B cell (primary cell): Measurements from ENCODE around the gene SLC2A4RG. TPM values are rescaled to one million over a fixed set of nuclear protein-coding genes. Genes with fewer than 3 reads are reported as not detected.

Experiments
- ATAC-seq: fragments of 200-7000 bp; cut with Tn5 transposase; one replicate; pipeline ENCODE4 v1.10.0; 2021; ENCODE audit warnings: low read depth, mild to moderate bottlenecking, moderate number of reproducible peaks, moderate library complexity
- CTCF ChIA-PET: fragments of 350-600 bp; sonication (Branson Sonifier 250); formaldehyde crosslinking; loops from one replicate; lab custom pipeline; 2021; ENCODE audit warnings: antibody characterized with exemption, inconsistent platforms; lab: Charles Lee
- POLR2A ChIA-PET: fragments of 350-600 bp; sonication (Branson Sonifier 250); formaldehyde crosslinking; loops from one replicate; lab custom pipeline; 2021; ENCODE audit warnings: antibody characterized with exemption; lab: Charles Lee
- DNase-seq: peaks from one replicate; pipeline ENCODE4 v3.0.0; 2013
- H2AFZ ChIP-seq: 2 replicates; pipeline ENCODE4 v1.6.1; 2012; ENCODE audit warnings: mild to moderate bottlenecking, low read depth, low read length; ENCODE audit not compliant: insufficient read depth, poor library complexity, severe bottlenecking
- H3K27ac ChIP-seq, 2 donors: 1 replicate in 1 of 2; 2 replicates in 1 of 2; pipeline ENCODE4 v1.5.1; 2012 to 2013; ENCODE audit warnings: low read length in 2 of 2, mild to moderate bottlenecking in 2 of 2, moderate library complexity in 1 of 2
- H3K27me3 ChIP-seq, 4 experiments: fragments of 200-600 bp in 1 of 4; sonication (generic) in 1 of 4; replicated peaks in 1 of 4; 1 replicate in 2 of 4; 2 replicates in 2 of 4; pipeline versions ENCODE4 v1.6.1 to v1.7.0; 2013 to 2016; ENCODE audit warnings: low read length in 3 of 4, mild to moderate bottlenecking in 2 of 4, mixed read lengths in 1 of 4, moderate library complexity in 1 of 4; ENCODE audit not compliant: insufficient read depth in 4 of 4, control insufficient read depth in 3 of 4; ENCODE audit errors: control extremely low read depth in 1 of 4
- H3K36me3 ChIP-seq, 2 experiments: replicated peaks in 1 of 2; 1 replicate in 1 of 2; 2 replicates in 1 of 2; pipeline versions ENCODE4 v1.6.1 to v1.7.1; 2013; ENCODE audit warnings: low read length in 1 of 2; ENCODE audit not compliant: insufficient read depth in 2 of 2, control insufficient read depth in 1 of 2; ENCODE audit errors: control extremely low read depth in 1 of 2, extremely low read depth in 1 of 2
- H3K4me1 ChIP-seq, 2 donors: fragments of 200-600 bp in 1 of 2; sonication (generic) in 1 of 2; 1 replicate in 1 of 2; 2 replicates in 1 of 2; pipeline versions ENCODE4 v1.5.1 to v1.6.1; 2013 to 2017; ENCODE audit warnings: low read length in 2 of 2; ENCODE audit not compliant: control insufficient read depth in 2 of 2, insufficient read depth in 2 of 2
- H3K4me2 ChIP-seq: replicated peaks from 2 replicates; pipeline ENCODE3; 2012; ENCODE audit warnings: mild to moderate bottlenecking, low read depth, low read length; ENCODE audit not compliant: poor library complexity, severe bottlenecking
- H3K4me3 ChIP-seq, 5 experiments: fragments of 200-600 bp in 1 of 5; sonication (generic) in 1 of 5; 1 replicate in 3 of 5; 2 replicates in 2 of 5; pipeline versions ENCODE4 v1.5.1 to v1.7.0; 2011 to 2016; ENCODE audit warnings: low read length in 4 of 5, mild to moderate bottlenecking in 4 of 5, low read depth in 2 of 5, control low read depth in 1 of 5, moderate library complexity in 1 of 5; ENCODE audit not compliant: insufficient read depth in 1 of 5; ENCODE audit errors: control extremely low read depth in 1 of 5, extremely low read depth in 1 of 5
- H3K79me2 ChIP-seq: fragments of 200-600 bp; sonication (generic); one replicate; pipeline ENCODE4 v1.6.0; 2016; ENCODE audit warnings: low read length; ENCODE audit not compliant: control insufficient read depth, insufficient read depth
- H3K9ac ChIP-seq: fragments of 200-600 bp; sonication (generic); 2 replicates; pipeline ENCODE4 v1.6.1; 2017; ENCODE audit warnings: mild to moderate bottlenecking, low read length, moderate library complexity
- H3K9me3 ChIP-seq, 3 donors: one replicate each; pipeline versions ENCODE4 v1.6.1 to v1.7.1; 2013; ENCODE audit warnings: low read length in 2 of 3; ENCODE audit not compliant: control insufficient read depth in 2 of 3, insufficient read depth in 1 of 3; ENCODE audit errors: control extremely low read depth in 1 of 3
- H4K20me1 ChIP-seq: 2 replicates; pipeline ENCODE4 v1.6.0; 2012; ENCODE audit warnings: mild to moderate bottlenecking, low read length; ENCODE audit not compliant: insufficient read depth, control insufficient read depth, poor library complexity, severe bottlenecking
- H3K27ac Mint-ChIP-seq: one replicate; pipeline ENCODE4 v1.8.0; 2021; ENCODE audit warnings: mixed read lengths
- H3K27me3 Mint-ChIP-seq: one replicate; pipeline ENCODE4 v1.8.0; 2021; ENCODE audit warnings: mixed read lengths
- H3K4me1 Mint-ChIP-seq: one replicate; pipeline ENCODE4 v1.8.0; 2021; ENCODE audit warnings: mixed read lengths
- H3K4me3 Mint-ChIP-seq: one replicate; pipeline ENCODE4 v1.8.0; 2021; ENCODE audit warnings: mixed read lengths
- H3K9me3 Mint-ChIP-seq: one replicate; pipeline ENCODE4 v1.8.0; 2022; ENCODE audit warnings: mixed read lengths; ENCODE audit not compliant: insufficient read depth
- CTCF ChIP-seq: fragments of 200-600 bp; IDR thresholded peaks from one replicate; pipeline ENCODE4 v1.8.0; 2022; ENCODE audit warnings: antibody characterized with exemption, mild to moderate bottlenecking
- EZH2 ChIP-seq: IDR thresholded peaks from 2 replicates; pipeline ENCODE4 v1.6.1; 2012; ENCODE audit warnings: borderline replicate concordance, low read depth, mild to moderate bottlenecking, moderate library complexity, low read length; ENCODE audit not compliant: insufficient read depth, poor library complexity, severe bottlenecking
- WGBS: methylation state at CpG from one replicate; pipeline ENCODE4 v1.1.5; 2013; ENCODE audit warnings: missing lambda C conversion rate; ENCODE audit not compliant: insufficient coverage; 5-methylcytosine and 5-hydroxymethylcytosine counted together
- intact Hi-C: fragments of 100-400 bp; cut with micrococcal nuclease; formaldehyde crosslinking; loops from one replicate; pipeline ENCODE4 v1.10.0; 2022
- polyA plus RNA-seq: library from polyadenylated mRNA; depleted of rRNA; stranded (reverse); fragments of >200 nt; gene quantifications from 2 replicates; pipeline ENCODE4 v1.2.3, GENCODE V29; 2012
- total RNA-seq, 2 donors: library from RNA; stranded (reverse); fragments of 120-200 nt in 1 of 2; gene quantifications; 1 replicate in 1 of 2; 2 replicates in 1 of 2; pipeline versions ENCODE4 v1.2.3 to v1.2.4, GENCODE V29; 2013 to 2022

The SLC2A4RG gene
- total and polyA plus RNA-seq, 2 donors (not counting 1 experiment from before 2014, with no cell fraction given) = 39.7 to 49.4 TPM

GRCh38 chr20:63706852-63707557 lies 32.6 kb upstream of the SLC2A4RG start:
- Histone ChIP-seq H3K9me3 (no peaks in the 10 kb centered on the region), H3K36me3 (peaks cover 2 to 46% of the 10 kb centered on the region in 2 experiments), H3K9ac (peak overlapping the region; percentile 76), H4K20me1 (peaks cover 81% of the 10 kb centered on the region), H2AFZ (peak overlapping the region; percentile 86), H3K4me2 (peak overlapping the region; percentile 94), H3K4me1 (peaks cover 21 to 28% of the 10 kb centered on the region in 2 donors), H3K27ac (peak overlapping the region; percentile 63 to 85), H3K79me2 (peaks cover 92% of the 10 kb centered on the region), H3K27me3 (no peaks in the 10 kb centered on the region), H3K4me3 (peak overlapping the region in 4 of 5 experiments; percentile 63 to 80 (median 67))
- peaks cover 34% of the 10 kb centered on the region for H3K4me1 Mint-ChIP-seq
- peak overlapping the region; percentile 87 for H3K4me3 Mint-ChIP-seq
- TF ChIP-seq CTCF (peak; percentile 37), EZH2 (no peak)
- no peaks in the 10 kb centered on the region for H3K27me3 Mint-ChIP-seq
- DNase-seq = peak; percentile 65
- WGBS = 5% methylated on average over 56 of the region's 56 CpGs
- ATAC-seq = peak; percentile 12
- ChIA-PET POLR2A (interaction anchor here (0.5 to 2.2 kb wide), 7 partner anchors 9 to 249 kb away, joined by 3 to 20 read pairs (median 6); partner anchors contain the start of genes GMEB2, LIME1, RTEL1 and SLC2A4RG), CTCF (interaction anchor here (1.0 to 2.6 kb wide), 5 partner anchors 12 to 168 kb away, joined by 3 to 11 read pairs (median 5); partner anchors contain the start of genes LIME1 and TPD52L2)
- intact Hi-C loops = loop anchor here (1.0 to 5.0 kb wide), 7 partner anchors 29 to 355 kb away; partner anchors contain the start of genes LIME1, PPDPF, PTK6 and RTEL1
- no peaks in the 10 kb centered on the region for H3K9me3 Mint-ChIP-seq
- H3K27ac Mint-ChIP-seq = peak overlapping the region; percentile 84
